ENCODE results near the gene SAMD3.
"Not testable (repeated sequence)": the region's sequence is repeated elsewhere in the genome, so short reads cannot be mapped to it uniquely, and the experiment has no call there.

Gene SAMD3

GRCh38 chr6:130222775-130223174 lies at the start of gene SAMD3:
Gene SAMD3, minus strand, starts transcription at chr6:130222951. Its CDS starts 7,678 bp downstream, at chr6:130215273.
- TF ChIP-seq ZNF274 (IDR thresholded peaks at IDR 0.05; ENCODE audit: low read depth, low read length) = no peak
- no peak within 1 kb of the TSS for H3K4me3 ChIP-seq (ENCODE audit: low read length)

- TF ChIP-seq ZNF274 (IDR thresholded peaks at IDR 0.05; ENCODE audit: low read depth, low read length) = no peak
These were observed 47.4 kb upstream of the SAMD3 start for GRCh38 chr6:130269969-130270635.

GRCh38 chr6:130265553-130265952 lies 42.8 kb upstream of the SAMD3 start:
- H3K4me3 ChIP-seq (ENCODE audit: low read length) = not testable (repeated sequence)

More at GRCh38 chr6:130269969-130270635, 47.4 kb upstream of the SAMD3 start:
- no peak overlapping the region for H3K4me3 ChIP-seq (ENCODE audit: low read length)

GRCh38 chr6:130262008-130262407 lies 39.3 kb upstream of the SAMD3 start:
- peak overlapping the region; percentile 53; the same call in 1 of the 2 replicates for H3K4me3 ChIP-seq (ENCODE audit: low read length)
- no peak for TF ChIP-seq ZNF274 (IDR thresholded peaks at IDR 0.05; ENCODE audit: low read depth, low read length)

GRCh38 chr6:130261558-130261957 lies 38.8 kb upstream of the SAMD3 start:
- peak overlapping the region; percentile 53; the same call in 1 of the 2 replicates for H3K4me3 ChIP-seq (ENCODE audit: low read length)

- H3K4me3 ChIP-seq (ENCODE audit: low read length) = peak overlapping the region; percentile 53; the same call in 1 of the 2 replicates
These were observed 38.0 kb upstream of the SAMD3 start for GRCh38 chr6:130260614-130261241.

GRCh38 chr6:130260050-130260462 lies 37.3 kb upstream of the SAMD3 start:
- peak overlapping the region; percentile 53; the same call in 1 of the 2 replicates for H3K4me3 ChIP-seq (ENCODE audit: low read length)

GRCh38 chr6:130259557-130259956 lies 36.8 kb upstream of the SAMD3 start:
- TF ChIP-seq ZNF274 (IDR thresholded peaks at IDR 0.05; ENCODE audit: low read depth, low read length) = no peak
- no peak overlapping the region for H3K4me3 ChIP-seq (ENCODE audit: low read length)

GRCh38 chr6:130259140-130259539 lies 36.4 kb upstream of the SAMD3 start:
- no peak for TF ChIP-seq ZNF274 (IDR thresholded peaks at IDR 0.05; ENCODE audit: low read depth, low read length)
- no peak overlapping the region for H3K4me3 ChIP-seq (ENCODE audit: low read length)

- no peak overlapping the region for H3K4me3 ChIP-seq (ENCODE audit: low read length)
- no peak for TF ChIP-seq ZNF274 (IDR thresholded peaks at IDR 0.05; ENCODE audit: low read depth, low read length)
These were observed 29.9 kb upstream of the SAMD3 start for GRCh38 chr6:130252527-130253237.

- no peak for TF ChIP-seq ZNF274 (IDR thresholded peaks at IDR 0.05; ENCODE audit: low read depth, low read length)
These were observed 22.5 kb upstream of the SAMD3 start for GRCh38 chr6:130245267-130245666.

GRCh38 chr6:130244728-130245127 lies 22.0 kb upstream of the SAMD3 start:
- H3K4me3 ChIP-seq (ENCODE audit: low read length) = no peak overlapping the region
- no peak for TF ChIP-seq ZNF274 (IDR thresholded peaks at IDR 0.05; ENCODE audit: low read depth, low read length)

More at GRCh38 chr6:130245267-130245666, 22.5 kb upstream of the SAMD3 start:
- no peak overlapping the region for H3K4me3 ChIP-seq (ENCODE audit: low read length)

GRCh38 chr6:130240232-130240631 lies 17.5 kb upstream of the SAMD3 start:
- H3K4me3 ChIP-seq (ENCODE audit: low read length) = no peak overlapping the region
- no peak for TF ChIP-seq ZNF274 (IDR thresholded peaks at IDR 0.05; ENCODE audit: low read depth, low read length)

- H3K4me3 ChIP-seq (ENCODE audit: low read length) = no peak overlapping the region
- TF ChIP-seq ZNF274 (IDR thresholded peaks at IDR 0.05; ENCODE audit: low read depth, low read length) = no peak
These were observed 17.0 kb upstream of the SAMD3 start for GRCh38 chr6:130239755-130240154.

GRCh38 chr6:130233330-130233729 lies 10.6 kb upstream of the SAMD3 start:
- TF ChIP-seq ZNF274 (IDR thresholded peaks at IDR 0.05; ENCODE audit: low read depth, low read length) = no peak
- H3K4me3 ChIP-seq (ENCODE audit: low read length) = no peak overlapping the region

GRCh38 chr6:130230531-130230930 lies 7.8 kb upstream of the SAMD3 start:
- not testable (repeated sequence) for H3K4me3 ChIP-seq (ENCODE audit: low read length)

Data from GM08714 (cell line).